ENCODE results near the gene DOK3. TPM values are rescaled to one million over a fixed set of nuclear protein-coding genes. Genes with fewer than 3 reads are reported as not detected.

Gene DOK3
- total RNA-seq, 1 experiment from 2014 or later, result 8.0 TPM

GRCh38 chr5:177477701-177478477, 31.7 kb downstream of the DOK3 start (continued):
- TF ChIP-seq FOSL1 (IDR thresholded peaks at IDR 0.05; ENCODE audit: low read depth) (no peak), EZH2 (IDR thresholded peaks at IDR 0.05) (no peak), CBX3 (IDR thresholded peaks at IDR 0.05; ENCODE audit: low read depth) (no peak), ZFX (IDR thresholded peaks at IDR 0.05) (no peak), SP1 (IDR thresholded peaks at IDR 0.05; ENCODE audit: low read depth) (no peak), SRF (IDR thresholded peaks at IDR 0.05; ENCODE audit: low read depth) (no peak), CTCF (IDR thresholded peaks at IDR 0.05 in 2 of 3, conservative IDR thresholded peaks at IDR 0.05 in 1 of 3; ENCODE audit: borderline replicate concordance in 1 of 3, insufficient read depth in 1 of 3, low read depth in 2 of 3, low read length in 2 of 3) (no peak), POLR2A (IDR thresholded peaks at IDR 0.05; ENCODE audit: borderline replicate concordance, extremely low read depth, insufficient read depth, insufficient read length) (no peak), YY1 (IDR thresholded peaks at IDR 0.05; ENCODE audit: extremely low read depth, insufficient replicate concordance, low read depth, low read length) (no peak), CEBPB (IDR thresholded peaks at IDR 0.05; ENCODE audit: low read depth) (no peak), ZNF274 (IDR thresholded peaks at IDR 0.05; ENCODE audit: low read depth, low read length) (no peak)

GRCh38 chr5:177476531-177477233, 32.9 kb downstream of the DOK3 start:
- H3K27ac ChIP-seq (ENCODE audit: low read depth, low read length), result no peak overlapping the region
- H3K4me3 ChIP-seq (replicated peaks in 1 of 2; ENCODE audit: low read depth in 1 of 2, low read length in 2 of 2), result no peak overlapping the region
- intact Hi-C loops (cut with micrococcal nuclease), result no loop called here
- H4K20me1 ChIP-seq (ENCODE audit: insufficient read depth), result no peaks in the 10 kb centered on the region
- no peak overlapping the region for H2AFZ ChIP-seq (ENCODE audit: low read depth, low read length, poor library complexity, severe bottlenecking)
- ChIA-PET POLR2A (interaction anchor here (1.9 to 6.3 kb wide), 2 partner anchors 10 to 18 kb away, joined by 5 to 54 read pairs; partner anchors contain the start of gene PDLIM7), RAD21 (ENCODE audit: low non-redundant PET in 1 of 2, low total read pairs in 2 of 2, uncharacterized antibody in 2 of 2, unreplicated experiment in 2 of 2) (interaction anchor here in 1 of 2 experiments (0.6 kb wide), 1 partner anchor 18 kb away, joined by 3 read pairs; no protein-coding TSS in a partner anchor), CTCF (interaction anchor here (0.6 to 2.9 kb wide), 6 partner anchors 18 to 87 kb away, joined by 3 to 11 read pairs (median 4); partner anchors contain the start of gene PDLIM7)
- H3K36me3 ChIP-seq (ENCODE audit: control insufficient read depth in 1 of 2, insufficient read depth in 2 of 2, low read length in 2 of 2), result no peaks in the 10 kb centered on the region
- H3K9me3 ChIP-seq (ENCODE audit: control insufficient read depth in 1 of 2, insufficient read depth in 1 of 2, low read depth in 1 of 2, low read length in 2 of 2), result no peaks in the 10 kb centered on the region
- no peaks in the 10 kb centered on the region for H3K27me3 ChIP-seq (ENCODE audit: insufficient read depth, low read length)
- H3K79me2 ChIP-seq (ENCODE audit: insufficient read depth, low read length), result peaks cover 11% of the 10 kb centered on the region
- no peak overlapping the region for H3K4me2 ChIP-seq (ENCODE audit: low read length)
- no peak for ATAC-seq
- peaks cover 8 to 32% of the 10 kb centered on the region in 2 experiments; a peak in 3 of 4 replicates for H3K4me1 ChIP-seq (ENCODE audit: control insufficient read depth in 1 of 2, insufficient read depth in 2 of 2, low read length in 2 of 2)
- H3K9me2 ChIP-seq (ENCODE audit: insufficient read depth), result no peaks in the 10 kb centered on the region
- no peak for DNase-seq (ENCODE audit: low read depth, low spot score)
- no peak overlapping the region for H3K9ac ChIP-seq (ENCODE audit: low read length)
- BruUV-seq (replicated peaks), result no TSS peak
- no peak for TF ChIP-seq POLR2AphosphoS5 (IDR thresholded peaks at IDR 0.05; ENCODE audit: low read depth, low read length)
